ENCODE measurements around the gene VKORC1.

DNA sequence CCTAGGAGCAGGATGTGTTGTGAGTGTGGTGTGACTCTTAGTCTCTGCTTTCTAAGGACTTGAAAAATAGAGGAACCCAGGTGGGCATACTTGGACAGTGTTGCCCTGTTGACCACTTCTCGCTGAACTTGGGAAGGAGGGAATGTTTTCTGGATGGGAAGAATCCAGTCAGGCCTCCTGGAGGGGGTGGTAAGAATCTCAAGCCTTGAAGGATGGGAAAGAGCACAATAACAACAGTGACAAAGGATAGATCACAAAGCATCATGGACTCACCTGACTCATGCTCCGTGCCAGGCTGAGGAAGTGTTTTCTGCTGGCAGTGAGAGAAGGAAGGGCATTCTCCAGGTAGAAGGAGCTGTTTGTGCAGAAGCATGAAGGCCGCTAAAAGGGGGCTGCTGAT, 31.2 kb upstream of the VKORC1 start:
- TF ChIP-seq, protein P1, sequence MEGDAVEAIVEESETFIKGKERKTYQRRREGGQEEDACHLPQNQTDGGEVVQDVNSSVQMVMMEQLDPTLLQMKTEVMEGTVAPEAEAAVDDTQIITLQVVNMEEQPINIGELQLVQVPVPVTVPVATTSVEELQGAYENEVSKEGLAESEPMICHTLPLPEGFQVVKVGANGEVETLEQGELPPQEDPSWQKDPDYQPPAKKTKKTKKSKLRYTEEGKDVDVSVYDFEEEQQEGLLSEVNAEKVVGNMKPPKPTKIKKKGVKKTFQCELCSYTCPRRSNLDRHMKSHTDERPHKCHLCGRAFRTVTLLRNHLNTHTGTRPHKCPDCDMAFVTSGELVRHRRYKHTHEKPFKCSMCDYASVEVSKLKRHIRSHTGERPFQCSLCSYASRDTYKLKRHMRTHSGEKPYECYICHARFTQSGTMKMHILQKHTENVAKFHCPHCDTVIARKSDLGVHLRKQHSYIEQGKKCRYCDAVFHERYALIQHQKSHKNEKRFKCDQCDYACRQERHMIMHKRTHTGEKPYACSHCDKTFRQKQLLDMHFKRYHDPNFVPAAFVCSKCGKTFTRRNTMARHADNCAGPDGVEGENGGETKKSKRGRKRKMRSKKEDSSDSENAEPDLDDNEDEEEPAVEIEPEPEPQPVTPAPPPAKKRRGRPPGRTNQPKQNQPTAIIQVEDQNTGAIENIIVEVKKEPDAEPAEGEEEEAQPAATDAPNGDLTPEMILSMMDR (conservative IDR thresholded peaks at IDR 0.05; ENCODE audit: low read depth, low read length), result no peak
- no peak for TF ChIP-seq EZH2 (IDR thresholded peaks at IDR 0.05; ENCODE audit: low read length, unreplicated experiment)
- no peak for TF ChIP-seq EZH2phosphoT487 (IDR thresholded peaks at IDR 0.05; ENCODE audit: borderline replicate concordance, low read length)

Measured in PC-3 (cell line).